GM21381 (cell line): ENCODE results near the gene FBXO21.

Experiments
- ATAC-seq: cut with Tn5 transposase; IDR thresholded peaks from one replicate; pipeline ENCODE4 v1.9.1; 2021; ENCODE audit warnings: mild to moderate bottlenecking, moderate library complexity; ENCODE audit not compliant: unreplicated experiment

The FBXO21 gene

DNA sequence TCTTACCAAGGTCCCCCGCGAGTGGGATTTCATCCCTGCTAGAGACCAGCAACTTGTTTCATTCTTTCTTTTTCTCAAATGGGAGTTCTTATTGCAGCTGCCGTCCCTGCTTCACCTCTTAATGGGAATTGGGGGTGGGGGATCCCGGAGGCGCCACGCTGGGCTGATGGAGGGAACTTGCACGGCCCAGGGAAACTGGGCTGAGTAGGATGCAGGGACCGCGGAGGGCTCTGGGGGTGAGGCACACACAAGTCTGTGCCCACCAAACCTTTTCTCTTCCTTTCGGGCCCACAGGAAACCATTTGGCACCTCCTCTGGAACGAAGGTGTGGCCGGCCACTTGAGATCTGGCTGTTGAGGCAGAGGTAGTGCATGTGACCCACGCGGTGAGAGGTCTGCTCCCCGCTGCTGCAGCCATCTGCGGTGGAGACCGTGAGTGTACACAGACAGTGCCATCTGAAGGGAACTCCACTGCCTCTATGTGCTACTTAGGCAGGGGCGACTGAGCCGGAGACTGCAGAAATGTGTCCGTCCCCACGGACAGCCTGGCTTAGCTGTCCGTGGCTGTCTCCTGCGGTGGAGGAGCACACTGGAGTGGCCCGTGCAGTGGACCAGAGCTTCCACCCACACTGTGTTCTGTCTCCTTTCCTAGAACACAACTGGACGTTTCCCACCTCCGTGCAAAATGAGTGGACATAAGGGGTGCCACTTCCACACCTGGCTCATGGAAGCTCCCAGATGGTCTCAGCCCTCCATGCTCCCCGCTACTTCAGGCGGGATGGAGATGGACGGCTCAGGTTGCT is 49.0 kb downstream of the FBXO21 start:
- ATAC-seq: no peak

DNA sequence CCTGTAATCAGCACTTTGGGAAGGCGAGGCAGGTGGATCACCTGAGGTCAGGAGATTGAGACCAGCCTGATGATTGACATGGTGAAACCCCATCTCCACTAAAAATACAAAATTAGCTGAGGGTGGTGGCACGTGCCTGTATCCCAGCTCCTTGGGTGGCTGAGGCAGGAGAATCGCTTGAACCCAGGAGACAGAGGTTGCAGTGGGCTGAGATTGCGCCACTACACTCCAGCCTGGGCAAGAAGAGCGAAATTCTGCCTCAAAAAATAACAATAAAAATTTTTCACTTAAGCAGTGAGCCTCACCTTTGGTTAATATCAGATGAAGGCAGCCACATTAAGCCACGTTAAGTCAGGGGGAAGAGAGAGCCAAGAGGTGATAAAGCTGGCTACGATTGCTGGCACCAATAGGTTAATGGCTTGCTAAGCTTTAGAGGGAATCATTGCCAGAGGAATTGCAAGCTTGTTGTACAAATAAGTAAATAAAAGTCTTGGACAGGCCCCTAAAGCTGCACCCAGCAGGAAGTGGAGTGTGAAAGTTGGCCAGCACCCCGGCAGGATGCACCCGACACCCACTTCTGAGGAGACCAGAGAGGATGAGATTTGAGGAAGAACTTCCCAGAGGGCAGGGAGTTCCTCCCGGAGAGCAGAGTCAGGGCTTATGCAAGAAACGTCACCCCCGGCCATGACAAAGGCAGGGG is 49.7 kb downstream of the FBXO21 start:
- no peak for ATAC-seq

DNA sequence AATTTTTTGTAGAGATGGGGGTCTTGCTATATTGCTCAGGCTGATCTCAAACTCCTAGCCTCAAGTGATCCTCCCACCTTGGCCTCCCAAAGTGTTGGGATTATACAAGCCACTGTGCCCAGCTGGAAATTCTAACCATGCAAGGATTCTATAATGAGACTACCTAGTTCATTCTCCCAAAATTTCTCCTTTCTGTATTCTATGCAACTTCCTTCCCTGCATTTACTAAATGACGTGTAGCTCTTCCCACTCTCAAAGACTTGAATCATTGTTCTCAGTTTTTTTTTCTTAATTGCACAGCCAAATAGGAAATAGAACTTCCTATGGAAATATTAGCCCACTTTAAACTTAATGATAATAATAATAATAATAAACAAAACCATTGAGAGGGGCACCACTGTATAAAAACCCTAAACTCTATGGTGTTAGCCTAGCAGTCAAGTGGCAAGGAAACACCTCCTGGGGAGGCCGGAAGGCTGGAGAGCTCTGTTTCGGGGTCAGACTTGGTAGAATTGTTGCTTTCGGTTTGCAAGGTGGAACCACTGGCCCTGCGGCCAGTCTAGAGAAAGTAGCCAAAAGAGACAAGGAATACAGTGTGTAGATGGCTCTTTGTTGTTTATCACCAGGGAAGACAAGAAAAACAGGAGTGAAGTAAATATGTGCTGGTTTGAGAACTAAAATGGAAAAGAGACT is 51.1 kb downstream of the FBXO21 start:
- ATAC-seq: no peak

DNA sequence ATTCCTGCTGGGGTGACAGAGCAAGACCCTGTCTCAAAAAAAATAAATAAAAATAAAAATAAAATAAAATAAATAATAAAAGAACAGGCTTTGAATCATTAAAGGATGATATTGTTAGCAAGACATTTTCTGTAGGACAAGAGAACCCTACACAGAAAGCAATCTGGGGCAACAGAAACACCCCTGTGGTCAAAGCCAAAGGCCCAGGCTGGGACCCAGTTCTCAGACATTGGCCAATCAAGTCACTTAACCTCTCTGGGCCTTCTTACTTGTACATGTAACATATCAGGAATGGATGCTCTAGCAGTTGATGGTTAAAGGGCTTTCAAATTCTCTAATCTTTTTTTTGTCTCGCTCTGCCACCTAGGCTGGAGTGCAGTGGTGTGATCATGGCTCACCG is 55.5 kb downstream of the FBXO21 start:
- no peak for ATAC-seq

DNA sequence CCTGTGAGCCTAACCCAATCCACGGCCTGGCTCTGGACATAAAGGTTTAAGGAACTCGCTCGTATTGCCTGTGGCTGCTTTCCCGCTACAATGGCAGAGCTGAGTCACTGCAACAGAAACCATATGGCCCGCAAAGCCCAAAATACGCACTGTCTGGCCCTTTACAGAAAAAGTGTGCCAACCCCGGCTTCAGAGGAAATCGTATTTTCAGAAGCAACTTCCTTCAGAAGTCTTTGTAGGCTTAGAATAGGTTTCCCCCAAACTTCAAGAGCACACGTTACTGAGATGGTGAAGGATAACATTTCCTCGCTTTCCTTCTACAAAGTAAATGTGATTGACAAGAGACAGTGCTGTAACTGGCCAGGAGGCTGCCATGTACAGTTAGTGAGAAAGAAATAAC is 56.2 kb downstream of the FBXO21 start:
- ATAC-seq: no peak

DNA sequence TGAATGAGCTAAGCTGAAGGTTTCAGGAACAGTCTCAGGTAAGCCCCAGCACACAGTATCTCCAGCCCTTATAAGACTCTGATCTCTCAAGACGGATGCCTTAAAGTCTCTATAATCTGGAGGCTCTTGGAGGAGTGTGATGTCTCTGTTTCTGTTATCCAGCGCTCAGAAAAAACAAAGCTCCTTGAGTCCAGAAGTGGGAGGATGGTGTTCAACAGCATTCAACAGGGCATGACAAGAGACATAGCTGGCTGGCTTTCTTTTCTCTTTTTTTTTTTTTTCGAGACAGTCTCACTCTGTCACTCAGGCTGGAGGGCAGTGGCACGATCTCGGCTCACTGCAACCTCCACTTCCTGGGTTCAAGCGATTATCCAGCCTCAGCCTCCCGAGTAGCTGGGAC is 59.5 kb downstream of the FBXO21 start:
- no peak for ATAC-seq

DNA sequence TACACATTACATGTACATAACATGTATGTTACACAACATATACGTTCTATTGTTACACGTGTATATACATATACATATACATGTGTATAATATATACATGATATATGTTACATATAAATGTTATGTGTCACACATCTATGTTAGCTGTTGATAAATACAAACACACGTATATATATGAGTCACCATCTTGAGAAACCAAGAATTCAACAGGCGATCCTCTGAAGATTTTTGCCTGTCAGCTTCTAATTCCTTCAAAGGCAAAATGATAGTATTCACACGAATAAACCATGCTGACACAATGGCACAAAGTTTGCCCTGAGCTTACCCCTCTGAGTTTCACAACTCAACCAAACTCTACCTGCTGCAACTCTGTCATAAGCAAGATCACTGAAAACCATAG is 60.9 kb downstream of the FBXO21 start:
- ATAC-seq: no peak

DNA sequence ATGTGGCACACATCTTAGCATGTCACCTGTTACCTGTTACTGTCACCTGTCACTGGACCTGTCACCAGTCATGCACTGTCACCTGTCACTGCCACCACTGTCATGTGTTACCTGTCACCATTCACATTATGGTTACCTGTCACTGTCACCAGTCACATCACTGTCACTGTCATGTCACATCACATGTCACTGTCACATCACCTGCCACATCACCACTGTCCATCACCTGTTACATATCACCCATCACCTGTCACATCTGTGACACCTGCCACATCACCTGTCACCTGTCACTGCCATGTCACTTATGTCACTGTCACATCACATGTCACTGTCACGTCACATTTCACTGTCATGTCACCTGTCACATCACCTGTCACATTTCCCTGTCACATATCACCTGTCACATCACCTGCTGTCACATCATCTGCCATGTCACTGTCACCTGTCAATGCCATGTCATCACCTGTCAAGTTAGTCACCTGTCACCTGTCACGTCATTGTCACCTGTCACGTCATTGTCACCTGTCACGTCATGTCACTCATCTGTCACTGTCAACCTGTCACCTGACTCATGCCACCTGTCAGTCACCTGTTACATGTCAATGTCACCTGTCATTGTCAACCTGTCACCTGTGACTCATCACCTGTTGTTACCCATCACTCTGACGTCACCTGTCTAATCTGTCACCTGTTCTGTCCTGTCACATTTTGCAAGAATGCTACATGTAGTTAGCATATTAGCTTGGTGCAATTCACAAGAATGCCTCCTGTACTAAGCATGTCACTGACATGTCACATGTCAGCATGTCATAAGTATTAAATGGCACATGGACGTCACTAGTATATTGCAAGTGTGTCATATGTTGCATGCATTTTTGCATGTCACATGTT is 62.1 kb downstream of the FBXO21 start:
- ATAC-seq: no peak

DNA sequence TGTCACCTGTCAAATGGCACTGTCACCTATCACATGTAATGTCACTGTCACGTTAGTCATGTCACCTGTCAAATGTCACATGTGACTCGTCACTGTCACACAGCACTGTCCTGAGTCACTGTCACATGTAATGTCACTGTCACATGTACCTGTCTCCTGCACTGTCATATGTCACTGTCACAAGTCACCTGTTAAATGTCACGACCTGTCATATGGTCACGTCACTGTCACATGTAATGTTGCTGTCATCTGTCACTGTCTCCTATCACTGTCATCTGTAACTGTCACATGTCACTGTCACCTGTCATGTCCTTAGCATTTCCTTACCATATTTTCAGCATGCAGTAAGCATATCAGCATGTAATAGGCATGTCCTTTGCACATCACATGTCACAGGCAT is 63.9 kb downstream of the FBXO21 start:
- no peak for ATAC-seq

DNA sequence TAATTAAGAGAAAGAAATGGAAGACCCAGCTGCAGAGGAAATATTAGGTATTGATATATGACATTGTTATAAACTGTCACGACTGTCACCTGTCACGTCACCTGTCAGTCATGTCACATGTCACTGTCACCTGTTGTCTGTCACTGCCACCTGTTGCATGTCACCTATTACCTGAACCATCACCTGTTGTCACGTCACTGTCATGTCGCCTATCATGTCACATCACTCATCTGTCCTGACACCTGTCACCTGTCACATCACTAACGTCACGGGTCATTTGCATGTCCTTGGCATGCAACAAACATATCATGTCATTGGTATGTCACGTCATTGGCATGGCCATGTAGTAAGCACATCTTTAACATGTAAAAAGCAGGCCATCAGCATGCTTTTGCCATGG is 64.5 kb downstream of the FBXO21 start:
- ATAC-seq: no peak

DNA sequence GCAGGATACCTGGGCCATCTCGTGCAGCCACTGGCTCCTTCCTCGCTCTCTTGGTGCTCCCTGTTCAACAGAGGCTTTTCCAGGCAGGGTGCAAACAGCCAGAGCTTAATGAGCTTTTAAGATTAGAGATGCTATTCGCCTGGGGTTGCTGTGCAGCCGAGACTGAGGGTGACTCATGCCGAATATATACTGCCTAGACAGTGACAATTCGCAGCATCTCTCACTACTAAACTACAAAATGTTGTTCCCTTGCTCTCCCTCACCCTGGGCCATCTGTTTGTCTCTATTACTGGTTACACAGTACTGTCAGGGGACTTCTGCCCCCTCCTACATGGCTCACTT is 65.0 kb downstream of the FBXO21 start:
- no peak for ATAC-seq

DNA sequence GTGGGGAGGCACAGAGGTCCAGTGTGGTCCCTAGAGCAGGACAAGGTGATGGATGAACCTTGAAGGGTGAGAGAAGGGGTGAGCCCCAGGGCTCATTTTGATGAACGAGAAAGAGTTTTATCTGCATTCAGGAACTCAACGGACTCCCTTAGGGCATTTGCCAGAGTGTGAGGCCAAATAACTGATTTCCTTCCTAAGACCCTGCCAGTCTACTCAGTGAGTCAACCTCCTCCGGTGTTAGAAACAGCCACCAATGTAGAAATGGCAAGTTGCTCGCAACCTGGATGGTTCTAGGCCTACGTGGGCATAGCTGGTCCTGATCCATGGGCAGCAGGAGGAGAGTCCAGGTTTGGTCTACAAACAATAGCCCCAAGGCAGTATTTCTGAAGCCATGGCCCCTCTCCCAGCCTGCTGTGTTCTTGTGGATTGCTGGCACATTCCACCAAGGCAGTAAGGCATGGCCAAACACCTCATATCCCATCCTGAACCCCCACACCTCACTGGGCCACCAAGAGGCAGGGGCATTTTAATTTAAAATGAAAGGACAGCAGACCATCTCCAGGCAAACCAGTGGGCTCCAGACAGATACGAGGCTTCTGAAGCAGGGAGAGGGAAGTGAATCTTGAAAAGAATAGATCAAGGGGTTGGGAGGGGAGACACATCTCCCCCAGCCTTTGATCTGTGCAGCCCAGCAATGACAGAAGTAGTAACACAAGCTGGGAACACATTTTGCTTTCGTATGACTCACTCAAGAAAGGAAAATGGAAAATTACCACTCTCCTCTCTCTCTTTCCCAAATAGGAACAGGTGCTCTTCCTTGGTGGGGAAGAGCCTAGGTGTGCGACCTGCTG is 65.6 kb downstream of the FBXO21 start:
- no peak for ATAC-seq

DNA sequence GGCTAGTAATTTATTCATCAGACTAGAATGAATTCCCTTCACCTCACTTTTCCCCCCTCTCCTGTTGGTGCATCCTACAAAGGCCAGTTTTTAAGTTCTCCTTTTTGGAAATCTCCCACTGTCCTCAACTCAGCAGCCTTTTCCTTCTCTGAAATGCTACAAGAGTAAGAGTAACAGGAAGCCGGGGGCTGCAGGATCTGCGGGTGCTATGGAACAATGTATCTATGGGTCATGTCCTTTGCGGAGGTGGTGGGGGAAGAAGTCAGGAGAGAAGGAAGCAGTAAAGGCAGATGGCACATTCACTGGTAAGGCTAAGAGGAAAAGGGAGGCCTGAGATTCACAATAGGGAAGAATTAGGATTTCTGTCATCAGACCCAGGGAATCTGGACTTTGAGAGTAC is 68.8 kb downstream of the FBXO21 start:
- ATAC-seq: no peak

DNA sequence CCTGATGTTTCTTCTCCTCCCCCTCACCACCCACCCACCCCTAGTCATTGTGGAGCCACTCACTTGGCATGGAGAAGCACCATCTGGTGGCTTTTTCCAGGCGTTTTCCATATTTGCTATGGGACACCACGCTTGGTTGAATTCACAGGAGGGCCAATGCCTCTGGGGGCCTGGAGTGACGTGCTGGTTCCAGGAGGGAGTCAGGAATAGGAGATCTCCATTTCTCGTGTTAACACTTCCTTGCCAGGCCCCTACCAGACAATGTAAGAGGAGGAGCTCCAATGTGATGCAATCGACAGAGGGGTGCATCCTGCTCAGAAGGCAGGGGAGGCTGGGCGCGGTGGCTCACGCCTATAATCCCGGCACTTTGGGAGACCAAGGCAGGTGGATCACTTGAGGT is 69.5 kb downstream of the FBXO21 start:
- ATAC-seq: no peak

DNA sequence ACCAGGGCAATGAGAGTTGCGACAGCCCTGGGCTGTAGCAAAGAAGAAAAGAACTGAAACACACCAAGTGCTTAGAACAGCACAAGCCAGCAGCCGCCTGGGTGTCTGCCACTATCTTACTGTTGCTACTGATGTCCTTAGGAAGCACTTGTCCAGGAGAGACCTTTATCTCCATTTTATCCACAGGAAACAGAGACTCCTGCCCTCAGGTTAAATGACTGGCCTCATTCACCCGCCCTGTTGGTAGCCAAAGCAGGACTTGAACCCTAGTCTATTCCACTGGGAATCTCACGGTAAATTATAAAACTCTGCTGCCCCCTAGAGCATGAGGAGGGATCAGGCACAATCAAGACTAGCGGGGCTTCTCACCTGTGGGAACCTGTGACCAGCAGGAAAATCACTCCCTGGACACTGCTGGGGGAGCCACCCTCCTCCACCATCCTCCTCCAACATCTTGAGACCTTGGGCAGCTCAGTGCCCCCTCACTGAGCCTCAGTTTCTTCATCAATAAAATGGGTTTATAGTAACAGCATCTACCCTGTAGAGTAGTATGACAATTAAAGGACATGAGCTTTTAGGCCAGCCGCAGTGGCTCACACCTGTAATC is 70.6 kb downstream of the FBXO21 start:
- no peak for ATAC-seq

DNA sequence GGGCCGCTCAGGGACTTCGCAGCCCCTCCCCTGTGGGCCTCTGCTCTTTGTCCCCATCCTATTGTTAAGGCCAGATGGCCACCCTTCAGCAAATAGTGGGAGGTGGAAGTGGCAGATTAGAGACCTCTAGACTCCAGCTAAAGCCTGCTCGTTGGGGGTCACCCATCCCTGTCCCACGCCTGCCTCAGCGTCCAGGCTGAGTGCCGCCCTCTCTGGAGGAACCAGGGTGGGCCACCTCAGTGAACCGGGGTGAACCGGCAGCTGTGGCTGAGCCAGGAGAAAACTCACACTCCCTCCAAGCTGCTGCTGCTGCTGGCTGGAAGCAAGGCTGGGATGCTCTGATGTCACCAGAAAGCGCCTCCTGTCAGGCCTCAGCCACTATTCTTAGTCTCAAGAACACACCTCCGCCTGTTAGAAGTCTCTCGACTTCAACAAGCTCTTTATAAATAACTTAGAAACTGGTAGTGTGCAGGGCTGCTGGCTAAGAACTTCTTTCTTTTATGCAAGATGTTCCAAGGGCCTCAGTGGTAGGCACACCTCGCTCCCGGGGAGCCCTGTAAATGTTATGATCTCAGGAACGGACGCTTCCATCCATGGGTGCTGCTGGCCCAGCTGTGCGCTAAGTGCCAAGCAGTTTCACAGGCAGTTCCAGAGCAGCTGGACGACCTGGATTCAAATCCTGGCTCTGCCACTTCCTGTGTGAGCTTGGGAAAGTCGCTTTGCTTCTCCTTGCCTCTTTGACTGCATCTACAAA is 71.3 kb downstream of the FBXO21 start:
- ATAC-seq: no peak

DNA sequence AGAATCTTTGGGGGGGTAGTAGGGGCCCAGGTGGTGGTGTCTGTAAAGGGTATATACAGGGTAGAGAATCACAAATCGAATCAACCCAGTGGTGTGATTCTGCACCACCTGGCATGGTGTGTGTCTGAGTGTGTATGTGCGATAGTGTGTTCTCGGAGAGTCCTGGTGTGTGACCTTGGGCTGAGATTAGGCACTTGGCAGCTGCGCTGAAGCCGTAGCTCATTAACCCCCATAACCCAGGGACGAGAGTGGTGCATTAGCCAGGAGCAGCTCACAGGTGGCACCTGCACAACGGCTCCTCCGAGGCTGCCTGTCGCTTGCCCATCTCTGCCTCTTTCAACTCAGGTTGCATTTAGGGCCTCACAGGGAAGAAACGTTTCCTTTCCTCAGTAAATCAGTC is 75.5 kb downstream of the FBXO21 start:
- ATAC-seq: no peak

DNA sequence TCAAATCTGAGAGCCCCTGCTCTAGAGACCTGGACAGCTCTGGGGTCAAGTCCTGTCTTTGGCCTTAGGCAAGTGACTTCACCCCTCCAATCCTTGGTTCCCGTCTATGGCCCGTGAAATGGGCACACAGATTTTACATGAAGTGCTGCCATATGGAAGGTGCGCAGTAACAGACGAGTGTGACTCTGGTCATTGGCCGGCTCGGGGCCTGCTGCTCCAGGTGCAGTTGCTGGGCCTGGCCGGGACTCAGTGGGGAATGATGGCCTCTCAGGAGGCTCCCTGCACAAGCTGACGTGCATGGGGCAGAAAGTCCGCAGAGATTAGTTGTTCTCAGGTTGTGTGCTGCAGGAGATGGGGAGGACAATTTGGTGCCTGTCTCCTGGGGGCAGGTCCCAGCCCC is 77.0 kb downstream of the FBXO21 start:
- no peak for ATAC-seq
